Chondrocyte (in vitro differentiated cells): ENCODE results near the gene PAN2. TPM values are rescaled to one million over a fixed set of nuclear protein-coding genes. Genes with fewer than 3 reads are reported as not detected.
A peak's percentile ranks its signal among the peaks of the same experiment; 100 is the strongest.
"Not testable (repeated sequence)": the region's sequence is repeated elsewhere in the genome, so short reads cannot be mapped to it uniquely, and the experiment has no call there.

Experiments used
- DNase-seq: peaks from one replicate; pipeline ENCODE4 v3.0.0; 2021; ENCODE audit warnings: mixed read lengths, low spot score
- H3K27ac Mint-ChIP-seq: one replicate; pipeline ENCODE4 v1.8.0; 2021; ENCODE audit warnings: mild to moderate bottlenecking, moderate library complexity, mixed read lengths; ENCODE audit not compliant: unreplicated experiment
- H3K27me3 Mint-ChIP-seq: 2 replicates; pipeline ENCODE4 v1.8.0; 2021; ENCODE audit warnings: low read depth, mixed read lengths
- H3K36me3 Mint-ChIP-seq: 2 replicates; pipeline ENCODE4 v1.8.0; 2021; ENCODE audit warnings: low read depth, mixed read lengths
- H3K4me1 Mint-ChIP-seq: 2 replicates; pipeline ENCODE4 v1.8.0; 2021; ENCODE audit warnings: low read depth, mild to moderate bottlenecking, mixed read lengths
- H3K4me3 Mint-ChIP-seq: one replicate; pipeline ENCODE4 v1.8.0; 2021; ENCODE audit warnings: mild to moderate bottlenecking, moderate library complexity, mixed read lengths; ENCODE audit not compliant: unreplicated experiment
- H3K9me3 Mint-ChIP-seq: 2 replicates; pipeline ENCODE4 v1.8.0; 2021; ENCODE audit warnings: low read depth, mixed read lengths
- total RNA-seq: library from RNA; stranded (reverse); gene quantifications from 3 replicates; pipeline ENCODE4 v1.2.1, GENCODE V29; 2021
- TF ChIP-seq, protein P1 (sequence below): fragments of 200-600 bp; sonication (generic); IDR thresholded peaks from 2 replicates; pipeline ENCODE4 v1.5.0; 2021; ENCODE audit warnings: antibody characterized with exemption, mild to moderate bottlenecking, moderate library complexity

Gene PAN2
- total RNA-seq, 1 donor from 2014 or later = 27.6 TPM

- DNase-seq = no peak
- H3K4me1 Mint-ChIP-seq = peaks cover 23% of the 10 kb centered on the region
- TF ChIP-seq, protein P1, sequence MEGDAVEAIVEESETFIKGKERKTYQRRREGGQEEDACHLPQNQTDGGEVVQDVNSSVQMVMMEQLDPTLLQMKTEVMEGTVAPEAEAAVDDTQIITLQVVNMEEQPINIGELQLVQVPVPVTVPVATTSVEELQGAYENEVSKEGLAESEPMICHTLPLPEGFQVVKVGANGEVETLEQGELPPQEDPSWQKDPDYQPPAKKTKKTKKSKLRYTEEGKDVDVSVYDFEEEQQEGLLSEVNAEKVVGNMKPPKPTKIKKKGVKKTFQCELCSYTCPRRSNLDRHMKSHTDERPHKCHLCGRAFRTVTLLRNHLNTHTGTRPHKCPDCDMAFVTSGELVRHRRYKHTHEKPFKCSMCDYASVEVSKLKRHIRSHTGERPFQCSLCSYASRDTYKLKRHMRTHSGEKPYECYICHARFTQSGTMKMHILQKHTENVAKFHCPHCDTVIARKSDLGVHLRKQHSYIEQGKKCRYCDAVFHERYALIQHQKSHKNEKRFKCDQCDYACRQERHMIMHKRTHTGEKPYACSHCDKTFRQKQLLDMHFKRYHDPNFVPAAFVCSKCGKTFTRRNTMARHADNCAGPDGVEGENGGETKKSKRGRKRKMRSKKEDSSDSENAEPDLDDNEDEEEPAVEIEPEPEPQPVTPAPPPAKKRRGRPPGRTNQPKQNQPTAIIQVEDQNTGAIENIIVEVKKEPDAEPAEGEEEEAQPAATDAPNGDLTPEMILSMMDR = no peak
- H3K27me3 Mint-ChIP-seq = no peaks in the 10 kb centered on the region
- H3K36me3 Mint-ChIP-seq = peaks cover 3% of the 10 kb centered on the region
- no peaks in the 10 kb centered on the region for H3K9me3 Mint-ChIP-seq
- H3K27ac Mint-ChIP-seq = no peak overlapping the region
- H3K4me3 Mint-ChIP-seq = no peak overlapping the region
Measured at GRCh38 chr12:56293795-56294194, 40.0 kb downstream of the PAN2 start.

DNA sequence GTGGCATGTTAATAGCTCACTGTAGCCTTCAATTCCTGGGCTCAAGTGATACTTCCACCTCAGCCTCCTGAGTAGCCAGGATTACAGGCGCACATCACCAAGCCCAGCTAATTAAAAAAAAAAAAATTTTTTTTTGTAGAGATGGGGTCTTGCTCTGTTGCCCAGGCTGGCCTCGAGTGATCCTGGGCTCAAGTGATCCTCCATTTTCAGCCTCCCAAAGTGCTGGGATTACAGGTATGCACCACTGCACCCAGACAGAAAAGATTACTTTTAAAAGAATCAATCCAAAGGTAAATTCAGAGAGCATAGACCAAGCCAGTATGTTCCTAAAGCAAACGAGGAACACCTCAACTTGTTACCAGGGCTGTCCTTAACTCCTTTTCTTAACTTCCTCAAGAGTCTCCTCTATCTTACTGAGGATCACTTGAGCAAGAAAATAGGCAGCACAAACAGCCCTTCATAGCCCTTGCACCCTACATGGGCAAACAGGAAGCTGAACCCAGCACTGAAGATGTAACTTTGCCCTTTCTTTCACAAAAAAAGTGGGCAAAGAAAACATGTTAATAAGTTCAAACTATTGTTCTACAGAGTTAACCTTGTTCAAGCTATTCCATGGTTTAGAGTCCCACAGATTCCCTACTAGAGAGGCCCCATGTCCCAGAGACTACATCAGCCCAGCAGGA lies 45.0 kb downstream of the PAN2 start:
- TF ChIP-seq, protein P1 = no peak
- Mint-ChIP-seq H3K4me1 (peaks cover 5% of the 10 kb centered on the region), H3K4me3 (no peak overlapping the region), H3K36me3 (peaks cover 9% of the 10 kb centered on the region), H3K27me3 (no peaks in the 10 kb centered on the region), H3K9me3 (no peaks in the 10 kb centered on the region), H3K27ac (no peak overlapping the region)
- DNase-seq = no peak

- Mint-ChIP-seq H3K27ac (no peak overlapping the region), H3K4me3 (no peak overlapping the region), H3K4me1 (peaks cover 5% of the 10 kb centered on the region), H3K36me3 (peaks cover 21% of the 10 kb centered on the region), H3K9me3 (no peaks in the 10 kb centered on the region), H3K27me3 (no peaks in the 10 kb centered on the region)
- TF ChIP-seq, protein P1 = no peak
- DNase-seq = no peak
Measured at GRCh38 chr12:56286044-56286830, 47.6 kb downstream of the PAN2 start.

DNA sequence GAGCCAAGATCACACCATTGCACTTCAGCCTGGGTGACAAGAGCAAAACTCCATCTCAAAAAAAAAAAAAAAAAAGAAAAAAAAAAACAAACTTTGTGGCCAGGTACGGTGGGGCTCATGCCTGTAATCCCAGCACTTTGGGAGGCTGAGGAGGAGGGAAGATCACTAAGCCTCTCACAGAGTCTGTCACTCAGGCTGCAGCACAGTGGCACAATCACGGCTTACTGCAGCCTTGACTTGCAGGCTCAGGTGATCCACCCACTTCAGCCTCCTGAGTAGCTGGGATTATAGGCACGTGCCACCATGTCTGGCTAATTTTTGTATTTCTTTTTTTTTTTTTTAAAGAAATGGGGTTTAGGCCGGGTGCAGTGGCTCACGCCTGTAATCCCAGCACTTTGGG lies 49.5 kb downstream of the PAN2 start:
- not testable (repeated sequence) for H3K27ac Mint-ChIP-seq, DNase-seq, H3K4me3 Mint-ChIP-seq, H3K27me3 Mint-ChIP-seq, H3K4me1 Mint-ChIP-seq, H3K9me3 Mint-ChIP-seq
- peaks cover 24% of the 10 kb centered on the region for H3K36me3 Mint-ChIP-seq

DNA sequence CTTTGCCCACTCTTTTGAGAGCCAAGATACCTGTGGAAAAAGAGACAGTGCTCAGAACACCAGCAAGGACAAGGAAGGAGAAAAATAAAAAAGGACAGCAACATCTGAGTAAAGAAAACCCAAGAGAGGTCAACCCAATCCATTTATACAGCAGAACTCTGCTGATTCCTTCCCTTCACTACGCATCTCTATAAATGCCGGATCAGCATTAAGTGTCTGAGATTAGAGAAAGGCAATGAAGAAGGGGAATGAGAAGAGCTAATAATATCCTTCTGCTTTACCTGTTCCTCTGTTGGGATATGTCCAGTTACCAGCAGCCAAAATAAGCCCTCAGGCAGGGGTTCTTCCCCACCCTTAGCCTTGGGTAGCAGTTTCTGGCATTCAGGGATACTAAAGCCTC lies 51.2 kb downstream of the PAN2 start:
- DNase-seq = no peak
- Mint-ChIP-seq H3K4me1 (peaks cover 5% of the 10 kb centered on the region), H3K27ac (peak overlapping the region; percentile 17), H3K36me3 (peaks cover 30% of the 10 kb centered on the region), H3K9me3 (no peaks in the 10 kb centered on the region), H3K27me3 (no peaks in the 10 kb centered on the region), H3K4me3 (no peak overlapping the region)
- TF ChIP-seq, protein P1 = no peak
